ENCODE results near the gene COPZ2.
A peak's percentile ranks its signal among the peaks of the same experiment; 100 is the strongest.

Gene COPZ2

GRCh38 chr17:48066656-48067055 is 29.1 kb upstream of the COPZ2 start:
- TF ChIP-seq POLR2A (IDR thresholded peaks at IDR 0.05; ENCODE audit: low read depth, low read length) (peak; percentile 22; the same call in 1 of the 2 replicates), POLR2AphosphoS5 (IDR thresholded peaks at IDR 0.05; ENCODE audit: low read depth, low read length) (no peak)
- no peak for FAIRE-seq
- no peak for DNase-seq (ENCODE audit: insufficient read length)

GRCh38 chr17:48066192-48066591 is 28.6 kb upstream of the COPZ2 start:
- TF ChIP-seq TAF1 (IDR thresholded peaks at IDR 0.05; ENCODE audit: borderline replicate concordance, low read depth, low read length) (no peak), POLR2AphosphoS5 (IDR thresholded peaks at IDR 0.05; ENCODE audit: low read depth, low read length) (no peak), POLR2A (IDR thresholded peaks at IDR 0.05; ENCODE audit: low read depth, low read length) (no peak)
- no peak for FAIRE-seq
- no peak for DNase-seq (ENCODE audit: insufficient read length)

DNA sequence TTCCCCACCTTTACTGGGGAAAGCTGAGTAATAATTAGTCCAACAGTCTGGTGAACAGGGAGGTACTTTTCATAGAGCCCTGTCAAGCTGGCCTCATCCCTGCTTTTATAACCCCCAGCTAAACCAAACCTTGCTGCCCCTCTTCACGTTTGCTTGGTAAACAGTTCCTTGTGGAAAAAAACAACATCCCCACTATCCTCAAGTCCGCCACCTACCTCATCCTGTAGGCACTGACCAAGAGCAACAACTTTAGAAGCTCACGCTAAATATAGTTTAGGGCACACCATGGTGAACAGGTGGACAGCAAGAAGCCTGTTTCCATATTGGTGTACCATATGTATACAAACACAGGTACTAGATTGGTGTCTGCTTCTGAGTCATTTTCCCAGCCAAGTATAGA is 27.0 kb upstream of the COPZ2 start:
- DNase-seq (ENCODE audit: insufficient read length) = no peak
- TF ChIP-seq POLR2AphosphoS5 (IDR thresholded peaks at IDR 0.05; ENCODE audit: low read depth, low read length) (no peak), POLR2A (IDR thresholded peaks at IDR 0.05; ENCODE audit: low read depth, low read length) (no peak)
- FAIRE-seq = no peak

DNA sequence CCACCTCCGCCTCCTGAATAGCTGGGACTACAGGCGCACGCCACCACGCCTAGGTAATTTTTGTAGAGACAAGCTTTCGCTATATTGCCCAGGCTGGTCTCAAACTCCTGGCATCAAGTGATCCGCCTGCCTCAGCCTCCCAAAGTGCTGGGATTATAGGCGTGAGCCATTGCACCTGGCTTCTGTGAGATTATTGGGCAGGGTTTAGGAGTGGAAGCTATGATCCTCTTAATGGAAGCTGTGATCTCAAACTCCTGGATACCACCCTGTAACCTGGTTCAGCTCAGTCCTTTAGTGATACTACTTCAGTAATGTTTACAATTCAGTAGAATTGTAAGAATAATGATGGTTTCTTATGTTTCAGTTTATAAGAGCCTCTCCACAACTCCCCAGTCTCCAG is 24.7 kb upstream of the COPZ2 start:
- TF ChIP-seq POLR2AphosphoS5 (IDR thresholded peaks at IDR 0.05; ENCODE audit: low read depth, low read length) (no peak), POLR2A (IDR thresholded peaks at IDR 0.05; ENCODE audit: low read depth, low read length) (no peak), TAF1 (IDR thresholded peaks at IDR 0.05; ENCODE audit: borderline replicate concordance, low read depth, low read length) (no peak)
- FAIRE-seq = no peak
- no peak for DNase-seq (ENCODE audit: insufficient read length)

DNA sequence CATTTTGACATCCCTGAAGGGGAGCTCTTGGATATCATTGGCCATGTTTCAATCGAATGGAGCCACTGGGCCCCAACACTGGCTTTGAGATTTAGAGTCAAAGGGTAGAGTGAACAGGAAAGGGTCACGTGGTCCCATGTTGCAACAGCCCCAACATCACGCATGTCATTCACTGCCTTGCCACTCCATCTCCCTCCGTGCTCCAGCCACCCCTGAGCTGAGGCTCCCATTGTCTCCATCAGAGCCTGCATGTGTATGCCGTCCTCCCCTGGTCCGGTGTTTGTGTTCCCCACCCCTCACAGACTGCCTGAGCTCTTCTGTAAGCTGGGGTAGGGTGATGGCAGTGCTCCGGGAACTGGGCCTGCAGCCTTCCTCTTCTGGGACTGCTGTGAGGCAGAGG is 22.7 kb upstream of the COPZ2 start:
- FAIRE-seq = no peak

GRCh38 chr17:48059125-48059668 is 21.6 kb upstream of the COPZ2 start:
- DNase-seq (ENCODE audit: insufficient read length) (no peak), FAIRE-seq (no peak)
- TF ChIP-seq POLR2AphosphoS5 (IDR thresholded peaks at IDR 0.05; ENCODE audit: low read depth, low read length) = no peak
- no peak for TF ChIP-seq TAF1 (IDR thresholded peaks at IDR 0.05; ENCODE audit: borderline replicate concordance, low read depth, low read length)
- no peak for TF ChIP-seq POLR2A (IDR thresholded peaks at IDR 0.05; ENCODE audit: low read depth, low read length)

More for the DNA sequence above, 22.7 kb upstream of the COPZ2 start:
- no peak for DNase-seq (ENCODE audit: insufficient read length)
- TF ChIP-seq POLR2AphosphoS5 (IDR thresholded peaks at IDR 0.05; ENCODE audit: low read depth, low read length) (no peak), TAF1 (IDR thresholded peaks at IDR 0.05; ENCODE audit: borderline replicate concordance, low read depth, low read length) (no peak), POLR2A (IDR thresholded peaks at IDR 0.05; ENCODE audit: low read depth, low read length) (no peak)

DNA sequence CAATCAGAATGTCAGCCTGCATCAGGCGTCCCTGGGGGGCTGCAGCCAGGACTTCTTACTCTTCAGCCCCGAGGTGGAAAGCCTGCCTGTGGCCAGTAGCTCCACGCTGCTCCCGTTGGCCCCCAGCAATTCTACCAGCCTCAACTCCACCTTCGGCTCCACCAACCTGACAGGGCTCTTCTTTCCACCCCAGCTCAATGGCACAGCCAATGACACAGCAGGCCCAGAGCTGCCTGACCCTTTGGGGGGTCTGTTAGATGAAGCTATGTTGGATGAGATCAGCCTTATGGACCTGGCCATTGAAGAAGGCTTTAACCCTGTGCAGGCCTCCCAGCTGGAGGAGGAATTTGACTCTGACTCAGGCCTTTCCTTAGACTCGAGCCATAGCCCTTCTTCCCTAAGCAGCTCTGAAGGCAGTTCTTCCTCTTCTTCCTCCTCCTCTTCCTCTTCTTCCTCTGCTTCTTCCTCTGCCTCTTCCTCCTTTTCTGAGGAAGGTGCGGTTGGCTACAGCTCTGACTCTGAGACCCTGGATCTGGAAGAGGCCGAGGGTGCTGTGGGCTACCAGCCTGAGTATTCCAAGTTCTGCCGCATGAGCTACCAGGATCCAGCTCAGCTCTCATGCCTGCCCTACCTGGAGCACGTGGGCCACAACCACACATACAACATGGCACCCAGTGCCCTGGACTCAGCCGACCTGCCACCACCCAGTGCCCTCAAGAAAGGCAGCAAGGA is 21.0 kb upstream of the COPZ2 start:
- FAIRE-seq = no peak
- TF ChIP-seq TAF1 (IDR thresholded peaks at IDR 0.05; ENCODE audit: borderline replicate concordance, low read depth, low read length) (no peak), POLR2A (IDR thresholded peaks at IDR 0.05; ENCODE audit: low read depth, low read length) (no peak), POLR2AphosphoS5 (IDR thresholded peaks at IDR 0.05; ENCODE audit: low read depth, low read length) (no peak)
- DNase-seq (ENCODE audit: insufficient read length) = no peak

- DNase-seq (ENCODE audit: insufficient read length) (no peak), FAIRE-seq (no peak)
- no peak for TF ChIP-seq POLR2AphosphoS5 (IDR thresholded peaks at IDR 0.05; ENCODE audit: low read depth, low read length)
- no peak for TF ChIP-seq TAF1 (IDR thresholded peaks at IDR 0.05; ENCODE audit: borderline replicate concordance, low read depth, low read length)
- no peak for TF ChIP-seq POLR2A (IDR thresholded peaks at IDR 0.05; ENCODE audit: low read depth, low read length)
Observed at GRCh38 chr17:48057626-48058025, 20.0 kb upstream of the COPZ2 start.

GRCh38 chr17:48056879-48057278 is 19.3 kb upstream of the COPZ2 start:
- DNase-seq (ENCODE audit: insufficient read length) = no peak
- FAIRE-seq = no peak
- TF ChIP-seq POLR2A (IDR thresholded peaks at IDR 0.05; ENCODE audit: low read depth, low read length) (no peak), POLR2AphosphoS5 (IDR thresholded peaks at IDR 0.05; ENCODE audit: low read depth, low read length) (no peak), TAF1 (IDR thresholded peaks at IDR 0.05; ENCODE audit: borderline replicate concordance, low read depth, low read length) (no peak)

DNA sequence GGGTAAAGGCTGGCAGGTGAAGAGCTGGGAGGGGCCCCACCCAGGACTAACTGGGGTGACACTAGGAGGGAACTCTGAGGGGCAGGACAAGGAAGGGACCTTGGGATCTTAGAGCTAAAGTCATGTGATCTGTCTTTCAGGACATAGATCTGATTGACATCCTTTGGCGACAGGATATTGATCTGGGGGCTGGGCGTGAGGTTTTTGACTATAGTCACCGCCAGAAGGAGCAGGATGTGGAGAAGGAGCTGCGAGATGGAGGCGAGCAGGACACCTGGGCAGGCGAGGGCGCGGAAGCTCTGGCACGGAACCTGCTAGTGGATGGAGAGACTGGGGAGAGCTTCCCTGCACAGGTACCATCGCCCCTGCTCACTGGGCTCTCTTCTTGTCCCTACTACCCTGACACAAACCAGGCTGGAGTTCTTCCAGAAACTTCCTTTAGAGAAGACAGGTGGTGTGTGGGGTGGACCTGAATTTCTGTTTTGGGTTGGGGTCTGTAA is 18.7 kb upstream of the COPZ2 start:
- no peak for FAIRE-seq
- DNase-seq (ENCODE audit: insufficient read length) = no peak
- TF ChIP-seq POLR2AphosphoS5 (IDR thresholded peaks at IDR 0.05; ENCODE audit: low read depth, low read length) = no peak
- TF ChIP-seq TAF1 (IDR thresholded peaks at IDR 0.05; ENCODE audit: borderline replicate concordance, low read depth, low read length) = no peak
- TF ChIP-seq POLR2A (IDR thresholded peaks at IDR 0.05; ENCODE audit: low read depth, low read length) = no peak

GRCh38 chr17:48055531-48056245 is 18.1 kb upstream of the COPZ2 start:
- no peak for DNase-seq (ENCODE audit: insufficient read length)
- peak; percentile 85 for FAIRE-seq
- TF ChIP-seq POLR2AphosphoS5 (IDR thresholded peaks at IDR 0.05; ENCODE audit: low read depth, low read length) = no peak; the same call in 1 of the 2 replicates
- no peak for TF ChIP-seq TAF1 (IDR thresholded peaks at IDR 0.05; ENCODE audit: borderline replicate concordance, low read depth, low read length)
- TF ChIP-seq POLR2A (IDR thresholded peaks at IDR 0.05; ENCODE audit: low read depth, low read length) = no peak
